Activated T-cell treated with anti-CD3 and anti-CD28 coated beads, Interleukin-2, amount 50 U/mL, for 72 hours (primary cell): ENCODE results near the gene KIRREL3. TPM values are rescaled to one million over a fixed set of nuclear protein-coding genes. Genes with fewer than 3 reads are reported as not detected.

Source experiments
- ATAC-seq, 2 donors: fragments of 150-1000 bp; cut with Tn5 transposase; replicated peaks in 1 of 2; 2 replicates each; pipeline ENCODE4 v1.10.0; 2021; ENCODE audit warnings: moderate library complexity in 2 of 2, mild to moderate bottlenecking in 1 of 2
- DNase-seq, 2 donors: peaks; one replicate each; pipeline ENCODE4 v3.0.0; 2021 to 2022; ENCODE audit warnings: mixed read lengths in 1 of 2
- H3K27ac Mint-ChIP-seq: one replicate; pipeline ENCODE4 v1.8.0; 2022; ENCODE audit warnings: mild to moderate bottlenecking, moderate library complexity, mixed read lengths
- H3K27me3 Mint-ChIP-seq: one replicate; pipeline ENCODE4 v1.8.0; 2022; ENCODE audit warnings: low read depth, mixed read lengths
- H3K36me3 Mint-ChIP-seq, 2 donors: one replicate each; pipeline ENCODE4 v1.8.0; 2022; ENCODE audit warnings: mixed read lengths in 2 of 2, mild to moderate bottlenecking in 1 of 2; ENCODE audit not compliant: insufficient read depth in 2 of 2
- H3K4me1 Mint-ChIP-seq: one replicate; pipeline ENCODE4 v1.8.0; 2022; ENCODE audit warnings: low read depth, mixed read lengths
- H3K4me3 Mint-ChIP-seq, 2 donors: one replicate each; pipeline ENCODE4 v1.8.0; 2022; ENCODE audit warnings: mild to moderate bottlenecking in 2 of 2, mixed read lengths in 2 of 2, moderate library complexity in 2 of 2
- H3K9me3 Mint-ChIP-seq, 2 donors: one replicate each; pipeline ENCODE4 v1.8.0; 2022; ENCODE audit warnings: mixed read lengths in 2 of 2
- total RNA-seq, 2 donors: library from RNA; stranded (reverse); gene quantifications; one replicate each; pipeline ENCODE4 v1.2.3, GENCODE V29; 2022

The KIRREL3 gene
- total RNA-seq, 2 donors from 2014 or later, result not detected

DNA sequence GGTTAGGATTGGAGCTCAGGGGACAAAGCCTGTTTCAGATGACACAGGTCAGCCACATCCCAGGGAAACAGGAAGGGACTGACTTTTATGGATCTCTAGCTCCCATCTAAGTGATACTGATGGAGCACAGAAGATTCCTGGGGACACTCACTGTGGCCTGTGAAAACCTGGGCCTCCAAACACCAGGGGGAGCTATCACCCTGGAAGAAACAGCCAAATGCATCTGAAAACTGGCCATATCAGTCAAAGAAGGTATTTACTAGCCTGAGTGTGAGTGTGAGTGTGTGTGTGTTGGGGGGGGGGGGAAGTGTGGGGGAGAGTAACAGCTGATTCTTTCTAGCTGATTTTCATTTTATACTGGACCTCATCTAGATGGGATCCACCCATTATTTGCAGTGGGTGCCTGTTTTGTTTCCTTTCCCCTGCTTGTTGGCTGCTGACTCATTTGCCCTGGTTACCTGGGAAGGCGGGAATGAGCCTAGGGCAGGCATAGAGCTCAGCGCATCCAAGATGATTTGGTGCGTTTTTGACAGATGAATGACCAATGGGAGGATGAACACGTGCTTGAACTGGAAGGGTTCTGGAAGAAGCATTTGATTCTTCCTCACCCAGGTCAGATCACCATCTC, 284.0 kb downstream of the KIRREL3 start:
- H3K4me3 Mint-ChIP-seq, result no peak overlapping the region
- peak in 1 of 2 donors; percentile 38 for ATAC-seq
- peaks cover 17% of the 10 kb centered on the region for H3K27me3 Mint-ChIP-seq
- no peaks in the 10 kb centered on the region for H3K4me1 Mint-ChIP-seq
- H3K9me3 Mint-ChIP-seq, result no peaks in the 10 kb centered on the region
- DNase-seq, result peak; percentile 27 to 39
- H3K27ac Mint-ChIP-seq, result no peak overlapping the region
- H3K36me3 Mint-ChIP-seq, result no peaks in the 10 kb centered on the region

- Mint-ChIP-seq H3K9me3 (no peaks in the 10 kb centered on the region), H3K27ac (no peak overlapping the region), H3K27me3 (peaks cover 19% of the 10 kb centered on the region)
Observed at GRCh38 chr11:126713806-126714205, 286.8 kb downstream of the KIRREL3 start.

GRCh38 chr11:126711977-126712625, 288.5 kb downstream of the KIRREL3 start:
- ATAC-seq (no peak), DNase-seq (no peak)
- Mint-ChIP-seq H3K9me3 (no peaks in the 10 kb centered on the region), H3K36me3 (no peaks in the 10 kb centered on the region), H3K4me1 (no peaks in the 10 kb centered on the region), H3K4me3 (no peak overlapping the region), H3K27me3 (peaks cover 22% of the 10 kb centered on the region), H3K27ac (no peak overlapping the region)

More at GRCh38 chr11:126713806-126714205, 286.8 kb downstream of the KIRREL3 start:
- Mint-ChIP-seq H3K4me3 (no peak overlapping the region), H3K4me1 (no peaks in the 10 kb centered on the region), H3K36me3 (no peaks in the 10 kb centered on the region)
- ATAC-seq (no peak), DNase-seq (no peak)

DNA sequence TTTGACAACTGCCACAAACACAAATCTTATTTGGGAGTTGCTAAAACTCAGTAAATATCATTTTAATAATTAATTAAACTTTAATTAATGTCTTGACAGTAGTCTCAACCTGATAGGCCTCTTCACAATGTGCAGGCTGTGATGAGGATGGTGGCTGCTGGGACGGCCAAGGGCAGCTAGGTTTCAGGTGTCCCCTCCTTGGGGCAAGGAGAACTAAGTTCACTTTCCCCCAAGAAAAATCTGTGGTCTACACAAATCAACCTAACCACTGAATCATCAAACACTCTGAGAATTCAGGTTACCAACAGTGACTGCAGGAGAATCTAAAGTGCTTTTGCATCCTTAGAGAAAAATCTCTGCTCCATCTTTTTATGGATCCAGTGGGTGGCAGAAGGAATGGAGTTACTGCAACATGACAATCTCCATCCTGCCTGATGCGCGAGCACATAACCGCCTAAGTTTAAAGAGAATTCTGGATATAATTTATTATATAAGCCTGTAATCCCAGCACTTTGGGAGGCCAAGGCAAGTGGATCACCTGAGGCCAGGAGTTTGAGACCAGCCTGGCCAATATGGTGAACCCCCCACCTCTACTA, 289.7 kb downstream of the KIRREL3 start:
- no peak overlapping the region for H3K4me3 Mint-ChIP-seq
- no peak for ATAC-seq
- H3K36me3 Mint-ChIP-seq, result no peaks in the 10 kb centered on the region
- peaks cover 22% of the 10 kb centered on the region for H3K27me3 Mint-ChIP-seq
- DNase-seq, result no peak
- no peaks in the 10 kb centered on the region for H3K4me1 Mint-ChIP-seq
- no peaks in the 10 kb centered on the region for H3K9me3 Mint-ChIP-seq
- H3K27ac Mint-ChIP-seq, result no peak overlapping the region

DNA sequence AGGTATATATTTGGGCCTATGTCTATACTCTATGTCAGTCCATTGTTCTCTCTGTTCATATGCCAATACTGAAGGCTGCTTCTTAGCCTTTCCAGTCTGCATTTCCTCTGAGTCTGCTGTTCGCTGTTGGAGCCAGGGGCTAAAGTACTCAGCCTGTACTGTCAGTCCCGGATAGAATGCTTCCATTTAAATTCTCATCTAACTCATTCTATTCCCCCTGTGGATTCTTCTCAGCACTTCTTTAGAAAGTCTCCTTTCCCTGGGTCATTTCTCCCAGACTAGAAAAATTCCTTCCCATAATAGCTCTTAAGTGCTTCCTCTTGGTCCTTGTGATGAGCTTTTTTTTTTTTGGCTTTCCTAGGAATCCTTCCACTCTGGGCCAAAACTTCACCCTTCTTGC, 293.1 kb downstream of the KIRREL3 start:
- Mint-ChIP-seq H3K4me3 (no peak overlapping the region), H3K36me3 (no peaks in the 10 kb centered on the region), H3K9me3 (no peaks in the 10 kb centered on the region), H3K27me3 (peaks cover 13% of the 10 kb centered on the region), H3K27ac (no peak overlapping the region), H3K4me1 (no peaks in the 10 kb centered on the region)
- ATAC-seq (no peak), DNase-seq (no peak)

DNA sequence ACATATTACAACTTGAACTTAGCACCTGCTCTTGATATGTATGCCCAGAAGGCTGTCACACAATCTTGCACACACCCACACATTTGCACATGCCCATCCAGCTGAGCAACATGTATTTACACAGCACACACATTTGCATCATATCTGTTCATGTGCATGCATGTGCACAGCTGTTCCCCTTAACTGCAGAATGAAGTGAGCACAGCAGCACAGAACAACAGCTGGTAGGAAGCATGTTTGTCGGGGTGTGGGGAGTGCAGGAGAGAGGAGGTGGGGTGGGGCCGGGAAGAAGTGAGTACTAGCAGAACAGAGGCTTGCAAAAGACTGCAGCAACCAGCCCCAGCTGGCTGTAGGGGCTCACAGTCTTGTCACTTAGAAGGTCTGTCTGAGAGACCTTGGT, 296.5 kb downstream of the KIRREL3 start:
- Mint-ChIP-seq H3K27ac (no peak overlapping the region), H3K27me3 (peaks cover 5% of the 10 kb centered on the region), H3K36me3 (no peaks in the 10 kb centered on the region), H3K9me3 (no peaks in the 10 kb centered on the region), H3K4me1 (no peaks in the 10 kb centered on the region), H3K4me3 (no peak overlapping the region)
- ATAC-seq (no peak), DNase-seq (no peak)

GRCh38 chr11:126703662-126704061, 296.9 kb downstream of the KIRREL3 start:
- ATAC-seq, result no peak
- no peaks in the 10 kb centered on the region for H3K9me3 Mint-ChIP-seq
- no peaks in the 10 kb centered on the region for H3K36me3 Mint-ChIP-seq
- no peak for DNase-seq
- peaks cover 2% of the 10 kb centered on the region for H3K27me3 Mint-ChIP-seq
- H3K4me3 Mint-ChIP-seq, result no peak overlapping the region
- no peak overlapping the region for H3K27ac Mint-ChIP-seq
- H3K4me1 Mint-ChIP-seq, result no peaks in the 10 kb centered on the region

- ATAC-seq (no peak), DNase-seq (no peak)
- Mint-ChIP-seq H3K27ac (no peak overlapping the region), H3K36me3 (no peaks in the 10 kb centered on the region), H3K9me3 (no peaks in the 10 kb centered on the region), H3K4me1 (no peaks in the 10 kb centered on the region), H3K27me3 (peaks cover 8% of the 10 kb centered on the region), H3K4me3 (no peak overlapping the region)
Observed at GRCh38 chr11:126702987-126703386, 297.6 kb downstream of the KIRREL3 start.

- Mint-ChIP-seq H3K36me3 (no peaks in the 10 kb centered on the region), H3K4me3 (no peak overlapping the region), H3K27me3 (peaks cover 8% of the 10 kb centered on the region), H3K9me3 (no peaks in the 10 kb centered on the region), H3K4me1 (no peaks in the 10 kb centered on the region), H3K27ac (no peak overlapping the region)
- ATAC-seq (no peak), DNase-seq (no peak)
Observed at GRCh38 chr11:126702165-126702720, 298.3 kb downstream of the KIRREL3 start.

DNA sequence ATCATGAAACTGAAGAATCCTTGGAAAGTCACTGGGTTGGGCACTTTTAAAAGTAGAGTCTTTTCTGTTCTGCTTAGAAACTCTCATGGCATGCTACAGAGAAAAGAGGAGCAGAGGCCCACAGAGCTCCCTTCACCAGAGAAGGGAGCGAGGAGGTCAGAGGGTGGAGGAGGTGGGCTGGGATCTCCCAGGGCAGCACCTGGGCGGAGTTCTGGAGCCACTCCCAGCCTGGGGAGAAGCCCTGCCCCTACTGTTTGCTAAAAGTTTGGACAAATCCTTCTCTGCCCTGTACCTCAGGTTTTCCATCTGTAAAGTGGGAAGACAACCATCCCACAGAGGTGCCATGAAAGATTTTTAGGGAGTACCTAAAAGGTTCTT, 299.1 kb downstream of the KIRREL3 start:
- H3K4me1 Mint-ChIP-seq, result no peaks in the 10 kb centered on the region
- no peaks in the 10 kb centered on the region for H3K9me3 Mint-ChIP-seq
- DNase-seq (no peak), ATAC-seq (no peak)
- no peaks in the 10 kb centered on the region for H3K36me3 Mint-ChIP-seq
- no peak overlapping the region for H3K27ac Mint-ChIP-seq
- no peak overlapping the region for H3K4me3 Mint-ChIP-seq
- H3K27me3 Mint-ChIP-seq, result peaks cover 8% of the 10 kb centered on the region

DNA sequence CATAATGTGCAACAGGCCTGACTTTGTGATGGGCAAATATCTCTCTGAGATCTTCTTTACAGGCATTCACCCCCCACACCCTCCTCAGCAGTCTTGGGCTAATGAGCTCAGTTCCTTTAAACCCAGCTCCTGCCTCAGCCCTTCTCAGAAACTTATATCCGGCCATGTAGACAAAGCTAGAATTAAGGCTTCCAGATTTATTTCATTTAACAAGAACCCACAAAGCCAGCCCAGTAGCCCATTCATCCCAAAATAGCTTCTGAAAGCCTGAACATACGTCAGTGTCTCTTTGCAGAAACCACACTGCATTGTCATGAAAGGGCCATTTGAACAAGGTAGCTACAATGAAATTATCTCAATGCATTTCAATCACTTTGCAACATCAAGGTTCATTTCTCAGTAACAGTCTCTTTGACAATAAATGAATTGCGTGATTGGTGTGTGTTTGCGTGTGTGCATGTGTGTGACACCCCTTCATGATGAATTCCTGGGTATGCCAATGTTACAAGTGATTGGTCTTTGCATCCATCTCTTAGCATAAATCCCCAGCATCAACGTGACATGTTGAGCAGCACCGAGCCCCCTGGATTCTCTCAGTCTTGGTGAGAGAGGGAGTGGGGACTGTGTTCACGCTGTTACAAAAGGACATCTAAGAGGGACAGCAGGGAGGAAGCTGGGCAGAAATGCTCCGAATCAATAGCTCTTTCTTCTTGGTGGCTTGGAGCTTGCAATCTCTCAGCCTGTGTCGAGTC, 299.6 kb downstream of the KIRREL3 start:
- H3K4me1 Mint-ChIP-seq, result no peaks in the 10 kb centered on the region
- no peak overlapping the region for H3K4me3 Mint-ChIP-seq

GRCh38 chr11:126698576-126698975, 302.0 kb downstream of the KIRREL3 start:
- no peaks in the 10 kb centered on the region for H3K9me3 Mint-ChIP-seq
- H3K36me3 Mint-ChIP-seq, result no peaks in the 10 kb centered on the region
- H3K27ac Mint-ChIP-seq, result no peak overlapping the region
- ATAC-seq (no peak), DNase-seq (no peak)
- no peak overlapping the region for H3K4me3 Mint-ChIP-seq
- H3K4me1 Mint-ChIP-seq, result no peaks in the 10 kb centered on the region
- peaks cover 8% of the 10 kb centered on the region for H3K27me3 Mint-ChIP-seq

More for the DNA sequence above, 299.6 kb downstream of the KIRREL3 start:
- no peak for ATAC-seq
- no peaks in the 10 kb centered on the region for H3K36me3 Mint-ChIP-seq
- no peaks in the 10 kb centered on the region for H3K9me3 Mint-ChIP-seq
- no peak for DNase-seq
- H3K27ac Mint-ChIP-seq, result no peak overlapping the region
- H3K27me3 Mint-ChIP-seq, result peaks cover 8% of the 10 kb centered on the region

GRCh38 chr11:126697936-126698335, 302.6 kb downstream of the KIRREL3 start:
- Mint-ChIP-seq H3K27me3 (peaks cover 8% of the 10 kb centered on the region), H3K27ac (no peak overlapping the region), H3K4me1 (no peaks in the 10 kb centered on the region), H3K4me3 (no peak overlapping the region), H3K36me3 (no peaks in the 10 kb centered on the region), H3K9me3 (no peaks in the 10 kb centered on the region)
- no peak for ATAC-seq
- DNase-seq, result no peak
